ENCODE measurements around the gene AGPAT4.

The AGPAT4 gene

DNA sequence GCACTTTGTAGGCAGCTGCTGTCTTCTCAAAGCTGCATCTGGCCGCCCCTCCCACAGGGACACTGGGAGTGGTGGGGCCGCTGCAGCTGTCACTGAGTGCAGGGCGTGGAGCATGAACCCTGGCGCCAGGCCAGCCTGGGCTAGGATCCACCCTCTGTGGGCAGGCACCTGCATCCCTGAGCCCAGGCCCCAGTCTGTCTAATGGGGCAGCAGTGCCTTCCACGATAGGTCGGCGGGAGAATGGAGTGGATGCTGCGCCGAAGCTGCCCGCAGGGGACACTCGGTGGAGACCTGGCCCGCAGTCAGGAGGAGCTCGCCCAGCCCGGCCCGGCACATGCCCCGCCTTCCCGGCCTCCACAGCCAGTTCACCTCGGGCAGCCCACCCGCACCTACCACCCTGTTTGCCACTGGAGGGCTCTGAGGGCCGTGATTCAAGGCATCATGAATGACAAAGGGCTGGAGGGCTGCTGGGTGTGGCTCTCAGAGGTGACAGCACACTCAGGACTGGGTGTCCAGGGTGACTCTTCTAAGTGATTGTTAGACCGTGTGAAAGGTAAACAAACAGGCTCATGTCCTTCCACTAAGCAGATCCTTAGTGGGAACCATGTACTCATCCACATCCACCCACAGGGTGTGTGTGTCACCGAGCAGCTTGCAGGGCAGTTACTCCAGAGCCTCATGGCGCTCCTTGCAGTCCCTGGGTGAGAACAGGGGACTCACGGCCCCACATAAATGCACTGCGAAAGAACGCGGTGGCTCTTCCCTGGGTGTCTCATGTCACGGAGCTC, 133.9 kb downstream of the AGPAT4 start:
- Histone ChIP-seq H3K27me3 (ENCODE audit: insufficient read depth, low read length) (no peaks in the 10 kb centered on the region), H2BK12ac (ENCODE audit: low read length) (no peak overlapping the region), H3K9ac (ENCODE audit: low read length) (no peak overlapping the region), H2AFZ (ENCODE audit: insufficient read depth, low read length, poor library complexity) (no peak overlapping the region), H2AK5ac (ENCODE audit: low read length) (no peak overlapping the region), H3K9me3 (ENCODE audit: insufficient read depth, low read depth, low read length) (no peaks in the 10 kb centered on the region), H4K91ac (ENCODE audit: low read depth, low read length) (no peak overlapping the region), H3K18ac (ENCODE audit: low read length) (no peak overlapping the region), H4K12ac (ENCODE audit: low read depth, low read length) (no peak overlapping the region), H3K79me2 (ENCODE audit: control insufficient read depth, insufficient read depth, low read length, poor library complexity) (no peaks in the 10 kb centered on the region), H3K27ac (ENCODE audit: low read depth, low read length) (no peak overlapping the region), H3K23ac (ENCODE audit: low read length) (no peak overlapping the region), H3K79me1 (ENCODE audit: low read length) (no peaks in the 10 kb centered on the region), H3K14ac (ENCODE audit: low read length) (no peak overlapping the region), H3K4me3 (ENCODE audit: low read depth, low read length) (no peak overlapping the region), H2BK5ac (ENCODE audit: low read depth, low read length, poor library complexity) (no peak overlapping the region), H3K36me3 (ENCODE audit: control insufficient read depth in 1 of 2, insufficient read depth in 2 of 2, low read length in 2 of 2) (peaks cover 45 to 55% of the 10 kb centered on the region in 2 experiments), H4K8ac (ENCODE audit: low read depth, low read length) (no peak overlapping the region), H3K4ac (ENCODE audit: low read depth, low read length) (no peak overlapping the region), H3K4me1 (ENCODE audit: control insufficient read depth in 1 of 2, insufficient read depth in 2 of 2, low read length in 2 of 2) (no peaks in the 10 kb centered on the region), H3K4me2 (ENCODE audit: low read length) (no peak overlapping the region), H2BK120ac (ENCODE audit: insufficient read depth, low read length, poor library complexity) (no peak overlapping the region)
- DNase-seq, result no peak
- WGBS (ENCODE audit: extremely low coverage, insufficient coverage, insufficient read length), result no CpG with 5 or more reads among the region's 28 CpGs

- no peak overlapping the region for H3K27ac ChIP-seq (ENCODE audit: low read depth, low read length)
- H4K12ac ChIP-seq (ENCODE audit: low read depth, low read length), result no peak overlapping the region
- H3K4ac ChIP-seq (ENCODE audit: low read depth, low read length), result no peak overlapping the region
- H2BK5ac ChIP-seq (ENCODE audit: low read depth, low read length, poor library complexity), result no peak overlapping the region
- no peaks in the 10 kb centered on the region for H3K4me1 ChIP-seq (ENCODE audit: control insufficient read depth in 1 of 2, insufficient read depth in 2 of 2, low read length in 2 of 2)
- H2BK120ac ChIP-seq (ENCODE audit: insufficient read depth, low read length, poor library complexity), result no peak overlapping the region
- no peaks in the 10 kb centered on the region for H3K79me1 ChIP-seq (ENCODE audit: low read length)
- no CpG with 5 or more reads among the region's 18 CpGs for WGBS (ENCODE audit: extremely low coverage, insufficient coverage, insufficient read length)
- no peak for DNase-seq
- H3K36me3 ChIP-seq (ENCODE audit: control insufficient read depth in 1 of 2, insufficient read depth in 2 of 2, low read length in 2 of 2), result peaks cover 49 to 59% of the 10 kb centered on the region in 2 experiments
- no peaks in the 10 kb centered on the region for H3K79me2 ChIP-seq (ENCODE audit: control insufficient read depth, insufficient read depth, low read length, poor library complexity)
- no peak overlapping the region for H3K14ac ChIP-seq (ENCODE audit: low read length)
- H3K18ac ChIP-seq (ENCODE audit: low read length), result no peak overlapping the region
- H4K8ac ChIP-seq (ENCODE audit: low read depth, low read length), result no peak overlapping the region
- H3K4me2 ChIP-seq (ENCODE audit: low read length), result no peak overlapping the region
- no peak overlapping the region for H2AFZ ChIP-seq (ENCODE audit: insufficient read depth, low read length, poor library complexity)
- no peaks in the 10 kb centered on the region for H3K27me3 ChIP-seq (ENCODE audit: insufficient read depth, low read length)
- H4K91ac ChIP-seq (ENCODE audit: low read depth, low read length), result no peak overlapping the region
- no peak overlapping the region for H2BK12ac ChIP-seq (ENCODE audit: low read length)
- H3K9ac ChIP-seq (ENCODE audit: low read length), result no peak overlapping the region
- H2AK5ac ChIP-seq (ENCODE audit: low read length), result no peak overlapping the region
- no peaks in the 10 kb centered on the region for H3K9me3 ChIP-seq (ENCODE audit: insufficient read depth, low read depth, low read length)
- H3K4me3 ChIP-seq (ENCODE audit: low read depth, low read length), result no peak overlapping the region
- H3K23ac ChIP-seq (ENCODE audit: low read length), result no peak overlapping the region
Observed at GRCh38 chr6:161139304-161139765, 134.5 kb downstream of the AGPAT4 start.

DNA sequence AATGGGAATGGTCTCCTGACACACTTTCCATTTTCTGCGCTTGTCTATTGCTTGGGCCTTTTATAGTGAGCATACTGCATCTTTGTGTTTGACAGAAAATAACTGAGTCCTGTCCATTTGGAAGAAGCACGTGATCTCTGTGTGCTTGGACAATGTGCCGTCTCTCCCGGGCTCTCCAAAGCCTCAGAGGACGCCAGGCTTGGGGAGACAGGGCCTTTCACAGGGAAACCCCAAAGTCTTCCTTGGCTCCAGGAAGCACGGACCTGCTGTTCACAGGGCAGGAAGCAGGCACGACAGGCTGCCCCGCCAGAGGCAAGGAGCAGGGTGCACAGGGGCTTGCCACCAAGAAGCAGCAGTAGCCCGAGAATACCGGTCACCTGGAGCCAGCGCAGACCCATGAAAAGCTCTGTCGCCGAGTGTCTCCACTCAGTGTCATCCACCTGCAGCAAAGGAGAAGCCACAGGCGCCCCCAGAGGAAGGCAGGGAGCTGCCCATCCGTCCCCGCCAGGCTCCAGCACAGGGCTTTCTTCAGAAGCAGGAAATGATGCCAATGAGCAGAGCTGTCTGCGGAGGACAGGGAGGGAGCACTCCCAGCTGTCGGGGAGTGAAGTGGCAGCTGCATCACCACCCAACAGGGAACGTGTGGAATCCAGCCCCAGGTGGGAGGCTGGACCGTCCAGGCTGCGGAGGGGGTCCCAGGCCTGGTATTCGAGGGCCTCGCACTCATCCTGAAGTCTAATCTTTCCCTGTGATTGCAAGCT, 135.1 kb downstream of the AGPAT4 start:
- H3K14ac ChIP-seq (ENCODE audit: low read length), result no peak overlapping the region
- H3K79me2 ChIP-seq (ENCODE audit: control insufficient read depth, insufficient read depth, low read length, poor library complexity), result no peaks in the 10 kb centered on the region
- H3K27ac ChIP-seq (ENCODE audit: low read depth, low read length), result no peak overlapping the region
- no peak overlapping the region for H4K12ac ChIP-seq (ENCODE audit: low read depth, low read length)
- H3K27me3 ChIP-seq (ENCODE audit: insufficient read depth, low read length), result no peaks in the 10 kb centered on the region
- H2BK12ac ChIP-seq (ENCODE audit: low read length), result no peak overlapping the region
- no peaks in the 10 kb centered on the region for H3K4me1 ChIP-seq (ENCODE audit: control insufficient read depth in 1 of 2, insufficient read depth in 2 of 2, low read length in 2 of 2)
- no peak overlapping the region for H3K4me2 ChIP-seq (ENCODE audit: low read length)
- no peak overlapping the region for H4K91ac ChIP-seq (ENCODE audit: low read depth, low read length)
- no peak overlapping the region for H2AK5ac ChIP-seq (ENCODE audit: low read length)
- H3K36me3 ChIP-seq (ENCODE audit: control insufficient read depth in 1 of 2, insufficient read depth in 2 of 2, low read length in 2 of 2), result peaks cover 47 to 58% of the 10 kb centered on the region in 2 experiments
- no peak overlapping the region for H3K4ac ChIP-seq (ENCODE audit: low read depth, low read length)
- no peak overlapping the region for H3K18ac ChIP-seq (ENCODE audit: low read length)
- no peak overlapping the region for H3K23ac ChIP-seq (ENCODE audit: low read length)
- no peak overlapping the region for H3K9ac ChIP-seq (ENCODE audit: low read length)
- no peak overlapping the region for H2BK120ac ChIP-seq (ENCODE audit: insufficient read depth, low read length, poor library complexity)
- H2BK5ac ChIP-seq (ENCODE audit: low read depth, low read length, poor library complexity), result no peak overlapping the region
- H3K9me3 ChIP-seq (ENCODE audit: insufficient read depth, low read depth, low read length), result no peaks in the 10 kb centered on the region
- DNase-seq, result no peak
- H4K8ac ChIP-seq (ENCODE audit: low read depth, low read length), result no peak overlapping the region
- no peak overlapping the region for H3K4me3 ChIP-seq (ENCODE audit: low read depth, low read length)
- no peak overlapping the region for H2AFZ ChIP-seq (ENCODE audit: insufficient read depth, low read length, poor library complexity)
- WGBS (ENCODE audit: extremely low coverage, insufficient coverage, insufficient read length), result no CpG with 5 or more reads among the region's 23 CpGs
- H3K79me1 ChIP-seq (ENCODE audit: low read length), result no peaks in the 10 kb centered on the region

GRCh38 chr6:161137839-161138542, 135.9 kb downstream of the AGPAT4 start:
- no peak overlapping the region for H3K18ac ChIP-seq (ENCODE audit: low read length)
- H3K79me1 ChIP-seq (ENCODE audit: low read length), result no peaks in the 10 kb centered on the region
- H2BK120ac ChIP-seq (ENCODE audit: insufficient read depth, low read length, poor library complexity), result no peak overlapping the region
- no peaks in the 10 kb centered on the region for H3K4me1 ChIP-seq (ENCODE audit: control insufficient read depth in 1 of 2, insufficient read depth in 2 of 2, low read length in 2 of 2)
- no peaks in the 10 kb centered on the region for H3K9me3 ChIP-seq (ENCODE audit: insufficient read depth, low read depth, low read length)
- no peak overlapping the region for H4K8ac ChIP-seq (ENCODE audit: low read depth, low read length)
- H2AFZ ChIP-seq (ENCODE audit: insufficient read depth, low read length, poor library complexity), result no peak overlapping the region
- H4K91ac ChIP-seq (ENCODE audit: low read depth, low read length), result no peak overlapping the region
- no peak overlapping the region for H3K4me2 ChIP-seq (ENCODE audit: low read length)
- no peak overlapping the region for H3K23ac ChIP-seq (ENCODE audit: low read length)
- H3K14ac ChIP-seq (ENCODE audit: low read length), result no peak overlapping the region
- no peaks in the 10 kb centered on the region for H3K79me2 ChIP-seq (ENCODE audit: control insufficient read depth, insufficient read depth, low read length, poor library complexity)
- WGBS (ENCODE audit: extremely low coverage, insufficient coverage, insufficient read length), result no CpG with 5 or more reads among the region's 12 CpGs
- H3K27me3 ChIP-seq (ENCODE audit: insufficient read depth, low read length), result no peaks in the 10 kb centered on the region
- H2AK5ac ChIP-seq (ENCODE audit: low read length), result no peak overlapping the region
- H3K4me3 ChIP-seq (ENCODE audit: low read depth, low read length), result no peak overlapping the region
- H2BK12ac ChIP-seq (ENCODE audit: low read length), result no peak overlapping the region
- H3K9ac ChIP-seq (ENCODE audit: low read length), result no peak overlapping the region
- H2BK5ac ChIP-seq (ENCODE audit: low read depth, low read length, poor library complexity), result no peak overlapping the region
- peaks cover 47 to 61% of the 10 kb centered on the region in 2 experiments for H3K36me3 ChIP-seq (ENCODE audit: control insufficient read depth in 1 of 2, insufficient read depth in 2 of 2, low read length in 2 of 2)
- H4K12ac ChIP-seq (ENCODE audit: low read depth, low read length), result no peak overlapping the region
- no peak overlapping the region for H3K27ac ChIP-seq (ENCODE audit: low read depth, low read length)
- DNase-seq, result no peak
- H3K4ac ChIP-seq (ENCODE audit: low read depth, low read length), result no peak overlapping the region

All from trophoblast cell (in vitro differentiated cells and primary cell).